BJ (cell line): ENCODE results near the gene CNNM2. TPM values are rescaled to one million over a fixed set of nuclear protein-coding genes. Genes with fewer than 3 reads are reported as not detected.
"Not testable (repeated sequence)": the region's sequence is repeated elsewhere in the genome, so short reads cannot be mapped to it uniquely, and the experiment has no call there.

Source experiments
- CTCF ChIA-PET: fragments of 350-600 bp; formaldehyde crosslinking; extraction: SDS; loops from one replicate; lab custom pipeline; 2021; ENCODE audit warnings: antibody characterized with exemption, inconsistent platforms; lab: Yijun Ruan, JAX
- POLR2A ChIA-PET: fragments of 300-600 bp; sonication (Branson Sonifier 250); formaldehyde crosslinking; extraction: SDS; loops from one replicate; lab custom pipeline; 2021; ENCODE audit warnings: antibody characterized with exemption; lab: Charles Lee
- DNase-seq: peaks from one replicate; pipeline ENCODE4 v3.0.0-alpha.2; 2011; ENCODE audit warnings: low read depth
- H3K27me3 ChIP-seq: 2 replicates; pipeline ENCODE4 v1.6.0; 2011; ENCODE audit warnings: low read length; ENCODE audit not compliant: control insufficient read depth, insufficient read depth
- H3K36me3 ChIP-seq: 2 replicates; pipeline ENCODE4 v1.5.1; 2011; ENCODE audit warnings: low read length; ENCODE audit not compliant: control insufficient read depth, insufficient read depth
- H3K4me3 ChIP-seq: 2 replicates; pipeline ENCODE4 v1.5.1; 2011; ENCODE audit warnings: low read depth, mild to moderate bottlenecking, control low read depth, low read length
- polyA plus RNA-seq: library from polyadenylated mRNA; depleted of rRNA; stranded (reverse); fragments of >200 nt; gene quantifications from 2 replicates; pipeline ENCODE4 v1.2.3, GENCODE V29; 2011
- TF ChIP-seq, protein P1 (sequence below): IDR thresholded peaks from 2 replicates; pipeline ENCODE4 v1.5.1; 2011; ENCODE audit warnings: low read depth, mild to moderate bottlenecking, control low read depth, inconsistent platforms, low read length, moderate library complexity; ENCODE audit not compliant: insufficient read depth

Gene CNNM2
- polyA plus RNA-seq, 1 experiment = 3.7 TPM

DNA sequence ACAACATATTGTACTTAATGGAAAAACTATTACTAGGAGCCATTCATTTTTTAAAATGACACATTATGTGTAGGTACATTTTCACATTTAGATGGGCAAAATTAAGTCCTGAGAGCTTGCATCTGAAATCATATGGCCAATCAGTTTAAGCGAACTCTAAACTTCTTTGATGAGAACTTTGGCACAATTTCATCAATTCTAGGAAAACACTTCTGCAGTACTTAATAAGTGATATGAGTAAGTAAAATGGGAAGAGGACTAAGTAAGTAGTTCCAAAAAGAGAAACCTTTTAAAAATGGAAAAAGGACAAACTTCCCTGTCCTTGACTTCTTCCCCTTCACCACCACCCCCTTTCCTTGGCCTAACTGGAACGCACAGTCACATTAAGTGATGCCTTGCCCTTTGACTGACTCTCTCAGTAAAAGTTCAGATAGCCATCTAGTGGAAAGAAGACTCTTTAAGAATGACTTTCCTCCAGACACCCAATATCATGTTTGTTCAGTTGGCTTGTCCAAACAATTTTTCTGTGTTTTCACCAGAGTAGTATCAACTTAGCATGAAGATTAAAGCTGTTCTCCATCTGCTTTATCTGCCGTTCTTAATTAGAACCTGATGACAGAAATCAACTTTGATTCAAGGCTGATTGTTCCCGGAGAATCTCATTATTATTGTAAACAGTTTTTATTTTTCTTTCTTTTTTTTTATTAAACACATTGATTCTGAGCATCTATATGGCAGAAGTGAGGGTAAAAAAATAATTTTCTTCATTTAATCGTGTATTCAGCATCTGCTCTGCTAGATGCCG is 45.1 kb downstream of the CNNM2 start:
- DNase-seq = no peak
- Histone ChIP-seq H3K36me3 (no peaks in the 10 kb centered on the region), H3K4me3 (no peak overlapping the region), H3K27me3 (no peaks in the 10 kb centered on the region; the same call in 1 of the 2 replicates)
- TF ChIP-seq, protein P1, sequence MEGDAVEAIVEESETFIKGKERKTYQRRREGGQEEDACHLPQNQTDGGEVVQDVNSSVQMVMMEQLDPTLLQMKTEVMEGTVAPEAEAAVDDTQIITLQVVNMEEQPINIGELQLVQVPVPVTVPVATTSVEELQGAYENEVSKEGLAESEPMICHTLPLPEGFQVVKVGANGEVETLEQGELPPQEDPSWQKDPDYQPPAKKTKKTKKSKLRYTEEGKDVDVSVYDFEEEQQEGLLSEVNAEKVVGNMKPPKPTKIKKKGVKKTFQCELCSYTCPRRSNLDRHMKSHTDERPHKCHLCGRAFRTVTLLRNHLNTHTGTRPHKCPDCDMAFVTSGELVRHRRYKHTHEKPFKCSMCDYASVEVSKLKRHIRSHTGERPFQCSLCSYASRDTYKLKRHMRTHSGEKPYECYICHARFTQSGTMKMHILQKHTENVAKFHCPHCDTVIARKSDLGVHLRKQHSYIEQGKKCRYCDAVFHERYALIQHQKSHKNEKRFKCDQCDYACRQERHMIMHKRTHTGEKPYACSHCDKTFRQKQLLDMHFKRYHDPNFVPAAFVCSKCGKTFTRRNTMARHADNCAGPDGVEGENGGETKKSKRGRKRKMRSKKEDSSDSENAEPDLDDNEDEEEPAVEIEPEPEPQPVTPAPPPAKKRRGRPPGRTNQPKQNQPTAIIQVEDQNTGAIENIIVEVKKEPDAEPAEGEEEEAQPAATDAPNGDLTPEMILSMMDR = 0 out of 2 replicates have a peak, but pooled peaks have one; percentile 15
- ChIA-PET CTCF (interaction anchor here (0.6 kb wide), 1 partner anchor 24 kb away, joined by 4 read pairs; no protein-coding TSS in a partner anchor), POLR2A (no interaction called here)

DNA sequence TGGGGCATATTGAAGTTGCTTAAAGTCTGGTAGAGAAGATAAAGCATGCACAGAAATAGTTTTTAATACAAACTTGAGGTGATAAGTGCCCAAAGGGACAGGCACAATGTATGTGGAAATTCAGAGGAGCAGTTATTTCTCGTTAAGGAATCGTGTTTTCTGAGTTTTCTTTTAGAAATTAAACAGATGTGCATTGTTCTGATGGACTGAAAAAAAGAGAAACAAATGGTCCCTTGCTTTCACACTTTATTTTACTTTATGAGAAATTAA is 45.6 kb downstream of the CNNM2 start:
- no peak overlapping the region for H3K4me3 ChIP-seq
- TF ChIP-seq, protein P1 = no peak
- DNase-seq = no peak
- ChIA-PET POLR2A (no interaction called here), CTCF (interaction anchor here (0.6 kb wide), 1 partner anchor 23 kb away, joined by 4 read pairs; no protein-coding TSS in a partner anchor)
- H3K27me3 ChIP-seq = no peaks in the 10 kb centered on the region; the same call in 1 of the 2 replicates
- no peaks in the 10 kb centered on the region for H3K36me3 ChIP-seq

DNA sequence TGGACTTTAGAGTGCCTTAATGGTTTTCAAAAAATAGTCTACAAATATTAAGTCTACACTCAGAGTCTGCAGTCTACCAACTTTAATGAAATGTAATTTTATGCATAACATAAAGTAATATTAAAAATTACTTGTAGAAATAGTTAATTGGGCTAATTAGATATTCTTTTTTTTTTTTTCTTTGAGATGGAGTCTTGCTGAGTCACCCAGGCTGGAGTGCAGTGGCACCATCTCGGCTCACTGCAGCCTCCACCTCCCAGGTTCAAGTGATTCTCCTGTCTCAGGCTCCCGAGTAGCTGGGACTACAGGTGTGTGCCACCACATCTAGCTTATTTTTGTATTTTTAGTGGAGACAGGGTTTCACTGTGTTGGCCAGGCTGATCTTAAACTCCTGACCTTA is 46.0 kb downstream of the CNNM2 start:
- H3K27me3 ChIP-seq, POLR2A ChIA-PET, H3K36me3 ChIP-seq, H3K4me3 ChIP-seq, DNase-seq: not testable (repeated sequence)
- CTCF ChIA-PET = interaction anchor here (0.6 to 1.3 kb wide), 2 partner anchors 14 to 155 kb away, joined by 3 read pairs; no protein-coding TSS in a partner anchor

DNA sequence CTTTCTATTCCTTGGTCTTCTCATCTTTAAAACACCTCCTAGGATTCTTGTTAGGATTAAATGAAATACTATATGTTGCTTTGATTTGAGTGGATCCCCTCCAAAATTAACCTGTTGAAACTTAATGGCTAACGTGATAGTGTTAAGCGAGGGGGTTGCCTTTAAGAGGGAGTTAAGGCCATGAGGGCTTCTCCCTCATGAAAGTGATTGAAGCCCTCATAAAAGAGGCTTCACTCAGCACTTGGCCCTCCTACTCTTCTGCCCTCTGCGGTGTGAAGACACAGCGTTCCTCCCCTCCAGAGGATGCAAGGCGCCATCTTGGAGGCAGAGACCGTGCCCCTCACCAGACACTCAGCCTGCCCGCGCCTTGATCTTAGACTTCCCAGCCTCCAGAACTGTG is 46.6 kb downstream of the CNNM2 start:
- POLR2A ChIA-PET = no interaction called here
- CTCF ChIA-PET = interaction anchor here (0.6 to 1.3 kb wide), 2 partner anchors 13 to 154 kb away, joined by 3 read pairs; no protein-coding TSS in a partner anchor
- TF ChIP-seq, protein P1 = no peak

DNA sequence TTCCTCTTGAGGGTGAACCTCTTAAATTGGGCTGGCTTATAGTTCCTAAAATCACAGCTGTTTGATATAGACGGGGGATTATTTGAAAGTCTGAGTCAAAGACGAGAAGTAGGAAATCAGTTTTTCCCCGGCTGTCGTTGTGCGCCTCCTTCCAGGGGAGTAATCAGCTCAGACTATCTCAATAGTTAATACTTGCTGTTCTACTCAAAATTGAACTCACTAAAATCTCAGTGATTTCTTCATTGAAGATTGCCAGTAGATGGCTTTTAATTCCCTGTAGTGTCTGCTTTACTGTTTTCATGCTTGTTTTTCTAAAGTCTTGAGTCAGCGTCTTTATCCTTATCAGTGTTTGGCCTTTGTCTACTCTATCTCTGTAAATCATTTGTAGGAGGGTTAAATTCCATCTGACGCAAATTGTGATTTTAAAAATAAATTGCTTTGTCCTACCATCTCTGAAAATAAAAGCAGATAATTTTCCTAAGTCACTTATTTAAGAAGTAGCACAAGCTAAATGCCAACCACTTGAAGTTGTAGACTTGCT is 47.3 kb downstream of the CNNM2 start:
- no peaks in the 10 kb centered on the region for H3K36me3 ChIP-seq
- TF ChIP-seq, protein P1 = no peak
- no peak for DNase-seq
- POLR2A ChIA-PET = no interaction called here
- CTCF ChIA-PET = interaction anchor here (1.3 kb wide), 2 partner anchors 13 to 279 kb away, joined by 3 to 4 read pairs; no protein-coding TSS in a partner anchor
- H3K27me3 ChIP-seq = no peaks in the 10 kb centered on the region; the same call in 1 of the 2 replicates
- H3K4me3 ChIP-seq = no peak overlapping the region

More for the DNA sequence above, 46.6 kb downstream of the CNNM2 start:
- Histone ChIP-seq H3K36me3 (no peaks in the 10 kb centered on the region), H3K4me3 (no peak overlapping the region), H3K27me3 (no peaks in the 10 kb centered on the region; the same call in 1 of the 2 replicates)
- no peak for DNase-seq
